ENCODE results near the gene MAD2L2. TPM values are rescaled to one million over a fixed set of nuclear protein-coding genes. Genes with fewer than 3 reads are reported as not detected.

The MAD2L2 gene
- total and polyA plus RNA-seq, 9 of the 15 experiments (the other 6 are each of a cell fraction or from before 2014, with no cell fraction given) = 12.4 to 286 (median 143) TPM

DNA sequence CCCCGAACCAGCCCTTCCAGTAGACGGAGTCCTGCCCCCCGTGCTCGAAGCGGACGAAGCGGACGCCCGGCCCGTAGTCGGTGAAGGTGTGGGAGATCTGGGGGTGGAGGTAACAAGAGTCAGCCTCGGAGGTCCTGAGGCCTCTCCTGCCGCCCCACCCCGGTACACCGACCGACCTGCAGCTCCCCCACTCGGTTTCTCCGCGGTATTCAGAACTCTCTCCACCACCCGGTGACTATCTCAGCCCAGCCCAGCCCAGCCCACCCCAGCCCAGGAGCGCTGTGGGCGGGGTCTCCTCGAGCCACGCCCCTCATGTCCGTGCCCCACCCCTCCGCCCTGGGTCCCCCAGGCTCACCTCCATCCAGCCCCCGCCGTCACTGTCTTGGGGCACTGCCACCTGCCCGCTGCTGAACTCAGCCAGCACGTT, 32.2 kb downstream of the MAD2L2 start:
- ChIA-PET POLR2A (interaction anchor here (0.5 to 2.2 kb wide), 11 partner anchors 9 to 396 kb away, joined by 3 to 13 read pairs (median 4); no protein-coding TSS in a partner anchor), CTCF (ENCODE audit: low intra/inter-chr PET ratio) (interaction anchor here (1.8 to 3.3 kb wide), 2 partner anchors 72 to 244 kb away, joined by 4 to 52 read pairs; no protein-coding TSS in a partner anchor)
- Histone ChIP-seq H3K9me1 (ENCODE audit: control insufficient read depth, insufficient read depth, low read length) (no peaks in the 10 kb centered on the region), H3K36me3 (ENCODE audit: control insufficient read depth, insufficient read depth, low read length) (no peaks in the 10 kb centered on the region), H3K79me2 (ENCODE audit: control insufficient read depth, insufficient read depth, low read length) (no peaks in the 10 kb centered on the region), H2AFZ (ENCODE audit: low read depth, low read length) (peak overlapping the region; percentile 92), H3K9me3 (replicated peaks; ENCODE audit: control insufficient read depth, insufficient read depth, low read depth, low read length) (no peaks in the 10 kb centered on the region), H4K20me1 (replicated peaks; ENCODE audit: control insufficient read depth, insufficient read depth, low read length) (no peaks in the 10 kb centered on the region; the same call in 1 of the 2 replicates), H3K4me2 (ENCODE audit: insufficient read depth, low read length) (peak overlapping the region; percentile 76), H3K4me3 (peak overlapping the region; percentile 22), H3K27ac (ENCODE audit: extremely low read depth, low read depth, low read length) (no peak overlapping the region), H3K9ac (ENCODE audit: insufficient read depth in 1 of 2, low read depth in 2 of 2, low read length in 2 of 2) (peak overlapping the region; percentile 6 to 86; a peak in 3 of 4 replicates), H3K4me1 (replicated peaks in 1 of 2; ENCODE audit: control insufficient read depth in 2 of 2, insufficient read depth in 2 of 2, low read length in 2 of 2) (peaks cover 15 to 49% of the 10 kb centered on the region in 2 experiments; a peak in 4 of 5 replicates), H3K27me3 (ENCODE audit: control insufficient read depth in 2 of 2, insufficient read depth in 2 of 2, low read length in 2 of 2) (no peaks in the 10 kb centered on the region; a peak in 1 of 5 replicates)
- 9% methylated on average over 24 of the region's 30 CpGs for WGBS (ENCODE audit: insufficient coverage, low coverage, missing lambda C conversion rate)
- intact Hi-C loops (cut with micrococcal nuclease) (no loop called here), in situ Hi-C loops (cut with MboI) (no loop called here)
- FAIRE-seq = no peak
- DNase-seq (ENCODE audit: extremely low read depth in 1 of 4, low spot score in 3 of 4) = peak; percentile 84 to 94 (median 92)
- ATAC-seq = peak; percentile 88
- BruUV-seq (replicated peaks) = no TSS peak
- TF ChIP-seq CTCF (IDR thresholded peaks at IDR 0.05 in 2 of 3, conservative IDR thresholded peaks at IDR 0.05 in 1 of 3; ENCODE audit: insufficient read depth in 2 of 3, low read depth in 1 of 3, low read length in 3 of 3) = peak; percentile 20 to 42 (median 41); a peak in 3 of 6 replicates
- no peak for TF ChIP-seq TFE3 (CRISPR knock-in tag; IDR thresholded peaks at IDR 0.05)
- TF ChIP-seq THAP12 (CRISPR knock-in tag; IDR thresholded peaks at IDR 0.05) = 0 out of 2 replicates have a peak, but pooled peaks have one; percentile 38
- no peak for TF ChIP-seq ZSCAN29 (IDR thresholded peaks at IDR 0.05)
- TF ChIP-seq E2F6 (IDR thresholded peaks at IDR 0.05; ENCODE audit: borderline replicate concordance in 1 of 2, extremely low read depth in 1 of 2, insufficient read depth in 1 of 2, insufficient read length in 1 of 2, low read depth in 1 of 2, low read length in 1 of 2, poor library complexity in 1 of 2, severe bottlenecking in 1 of 2) = peak in 1 of 2 experiments; percentile 15
- 0 out of 2 replicates have a peak, but pooled peaks have one; percentile 19 for TF ChIP-seq SMC3 (conservative IDR thresholded peaks at IDR 0.05; ENCODE audit: insufficient read depth, low read depth, low read length)
- TF ChIP-seq BACH1 (tag; IDR thresholded peaks at IDR 0.05) = no peak
- no peak for TF ChIP-seq MEF2D (tag; conservative IDR thresholded peaks at IDR 0.05; ENCODE audit: low read depth)
- no peak for TF ChIP-seq ZNF830 (CRISPR knock-in tag; IDR thresholded peaks at IDR 0.05)
- peak; percentile 41; the same call in 1 of the 2 replicates for TF ChIP-seq SP1 (CRISPR knock-in tag; IDR thresholded peaks at IDR 0.05)
- no peak for TF ChIP-seq ILK (tag; IDR thresholded peaks at IDR 0.05; ENCODE audit: borderline replicate concordance, low read depth)
- TF ChIP-seq MTA3 (IDR thresholded peaks at IDR 0.05; ENCODE audit: borderline replicate concordance) = 0 out of 2 replicates have a peak, but pooled peaks have one; percentile 39
- TF ChIP-seq TCFL5 (CRISPR knock-in tag; conservative IDR thresholded peaks at IDR 0.05) = no peak
- TF ChIP-seq MAZ (CRISPR knock-in tag; conservative IDR thresholded peaks at IDR 0.05 in 1 of 2, IDR thresholded peaks at IDR 0.05 in 1 of 2) = 0 out of 4 replicates have a peak, but pooled peaks of 1 of the 2 experiments have one; percentile 5
